MCF 10A (cell line): ENCODE measurements around the gene ISOC2. TPM values are rescaled to one million over a fixed set of nuclear protein-coding genes. Genes with fewer than 3 reads are reported as not detected.

ENCODE experiments used
- BruUV-seq: library from RNA; stranded (reverse); fragments of 400-500 nt; replicated peaks from 2 replicates; lab custom pipeline; 2021; lab: Mats Ljungman, UMichigan
- CTCF ChIA-PET: fragments of 300-600 bp; sonication (Branson Sonifier 250); formaldehyde crosslinking; extraction: SDS; loops from one replicate; lab custom pipeline; 2021; ENCODE audit warnings: antibody characterized with exemption, inconsistent platforms; lab: Yijun Ruan, JAX
- POLR2A ChIA-PET: fragments of 300-600, 350-650 bp; sonication (Branson Sonifier 250); formaldehyde crosslinking; extraction: SDS; loops from one replicate; lab custom pipeline; 2020; ENCODE audit warnings: antibody characterized with exemption, inconsistent platforms; lab: Yijun Ruan, JAX
- DNase-seq: peaks from one replicate; pipeline ENCODE4 v3.0.0-alpha.2; 2018; ENCODE audit not compliant: unreplicated experiment
- H3K27ac Mint-ChIP-seq: one replicate; pipeline ENCODE4 v1.8.0; 2022; ENCODE audit warnings: mild to moderate bottlenecking, low read depth, mixed read lengths; ENCODE audit not compliant: unreplicated experiment
- H3K27me3 Mint-ChIP-seq: one replicate; pipeline ENCODE4 v1.8.0; 2022; ENCODE audit warnings: mixed read lengths; ENCODE audit not compliant: insufficient read depth, unreplicated experiment
- H3K36me3 Mint-ChIP-seq: one replicate; pipeline ENCODE4 v1.8.0; 2022; ENCODE audit warnings: mild to moderate bottlenecking, moderate library complexity, mixed read lengths; ENCODE audit not compliant: insufficient read depth, unreplicated experiment
- H3K4me1 Mint-ChIP-seq: one replicate; pipeline ENCODE4 v1.8.0; 2022; ENCODE audit warnings: mixed read lengths; ENCODE audit not compliant: insufficient read depth, unreplicated experiment
- H3K4me3 Mint-ChIP-seq: one replicate; pipeline ENCODE4 v1.8.0; 2022; ENCODE audit warnings: mild to moderate bottlenecking, moderate library complexity, mixed read lengths; ENCODE audit not compliant: unreplicated experiment
- H3K9me3 Mint-ChIP-seq: one replicate; pipeline ENCODE4 v1.8.0; 2022; ENCODE audit warnings: mixed read lengths; ENCODE audit not compliant: unreplicated experiment
- CTCF ChIP-seq: fragments of 200-600 bp; IDR thresholded peaks from one replicate; pipeline ENCODE4 v1.8.0; 2022; ENCODE audit warnings: antibody characterized with exemption, mild to moderate bottlenecking; ENCODE audit not compliant: unreplicated experiment
- intact Hi-C: fragments of 100-400 bp; cut with micrococcal nuclease; formaldehyde crosslinking; loops from 2 replicates; pipeline ENCODE4 v1.14.1; 2022
- total RNA-seq: library from RNA; stranded (reverse); gene quantifications from 2 replicates; pipeline ENCODE4 v1.2.3, GENCODE V29; 2022

The ISOC2 gene
- total RNA-seq, 1 experiment from 2014 or later: 59.9 TPM

- CTCF ChIA-PET: interaction anchor here (0.7 to 1.6 kb wide), 4 partner anchors 12 to 947 kb away, joined by 3 to 12 read pairs (median 4); no protein-coding TSS in a partner anchor
- POLR2A ChIA-PET: interaction anchor here (1.1 to 2.6 kb wide), 3 partner anchors 8 to 136 kb away, joined by 4 to 35 read pairs (median 4); partner anchors contain the start of gene ZNF628
- Mint-ChIP-seq H3K4me3 (peak overlapping the region; percentile 97), H3K4me1 (peaks cover 17% of the 10 kb centered on the region), H3K27me3 (no peaks in the 10 kb centered on the region), H3K36me3 (peaks cover 8% of the 10 kb centered on the region), H3K9me3 (no peaks in the 10 kb centered on the region), H3K27ac (no peak overlapping the region)
- intact Hi-C loops: no loop called here
- BruUV-seq: no TSS peak
- no peak for TF ChIP-seq CTCF
- DNase-seq: no peak
Measured at GRCh38 chr19:55462722-55463121, 1.3 kb upstream of the ISOC2 start.

GRCh38 chr19:55461974-55462626 lies 658 bp upstream of the ISOC2 start:
- CTCF ChIA-PET: interaction anchor here (0.6 to 1.6 kb wide), 5 partner anchors 12 to 81 kb away, joined by 3 to 12 read pairs (median 4); no protein-coding TSS in a partner anchor
- Mint-ChIP-seq H3K27me3 (no peaks in the 10 kb centered on the region), H3K4me3 (peak overlapping the region; percentile 97)

GRCh38 chr19:55460670-55461258 lies 678 bp downstream of the ISOC2 start:
- Mint-ChIP-seq H3K36me3 (peaks cover 16% of the 10 kb centered on the region), H3K4me3 (peak overlapping the region; percentile 97), H3K9me3 (no peaks in the 10 kb centered on the region), H3K27me3 (no peaks in the 10 kb centered on the region), H3K4me1 (peaks cover 17% of the 10 kb centered on the region), H3K27ac (peak overlapping the region; percentile 83)
- no TSS peak for BruUV-seq
- POLR2A ChIA-PET: interaction anchor here (0.6 to 1.0 kb wide), 3 partner anchors 15 to 72 kb away, joined by 3 to 4 read pairs (median 3); partner anchors contain the start of gene ZNF628
- CTCF ChIA-PET: interaction anchor here (0.5 to 1.0 kb wide), 3 partner anchors 168 to 609 kb away, joined by 3 to 4 read pairs (median 3); no protein-coding TSS in a partner anchor
- no peak for TF ChIP-seq CTCF
- intact Hi-C loops: no loop called here
- DNase-seq: peak; percentile 74

More at GRCh38 chr19:55461974-55462626, 658 bp upstream of the ISOC2 start:
- BruUV-seq: no TSS peak
- peak overlapping the region; percentile 83 for H3K27ac Mint-ChIP-seq
- no peak for TF ChIP-seq CTCF
- intact Hi-C loops: no loop called here
- peaks cover 17% of the 10 kb centered on the region for H3K4me1 Mint-ChIP-seq
- POLR2A ChIA-PET: interaction anchor here (0.6 to 2.6 kb wide), 24 partner anchors 9 to 1318 kb away, joined by 3 to 35 read pairs (median 4); partner anchors contain the start of genes KMT5C, TMEM238, U2AF2 and ZNF628
- peak; percentile 34 for DNase-seq
- H3K9me3 Mint-ChIP-seq: no peaks in the 10 kb centered on the region
- H3K36me3 Mint-ChIP-seq: peaks cover 8% of the 10 kb centered on the region
